H1 (cell line): ENCODE data around the gene ARL2. TPM values are rescaled to one million over a fixed set of nuclear protein-coding genes. Genes with fewer than 3 reads are reported as not detected.

Experiments used
- CTCF ChIA-PET: fragments of 300-600 bp; sonication (Branson Sonifier 250); formaldehyde crosslinking; loops from one replicate; lab custom pipeline; 2021; ENCODE audit not compliant: partially characterized antibody; lab: Charles Lee
- POLR2A ChIA-PET: fragments of 300-600 bp; sonication (Branson Sonifier 250); formaldehyde crosslinking; loops from one replicate; lab custom pipeline; 2021; ENCODE audit warnings: inconsistent platforms; ENCODE audit not compliant: partially characterized antibody; lab: Charles Lee
- DNase-seq, 2 experiments: peaks; one replicate each; pipeline versions ENCODE4 v3.0.0 to v3.0.0-alpha.2; 2010 to 2022; ENCODE audit warnings: low spot score in 2 of 2, low read depth in 1 of 2, mixed read lengths in 1 of 2
- FAIRE-seq: peaks from 2 replicates; lab custom pipeline; 2011; peaks lifted over from hg19 to GRCh38; lab: Jason Lieb, UNC
- H2AFZ ChIP-seq: 2 replicates; pipeline ENCODE4 v1.8.1; 2012; ENCODE audit warnings: low read length, inconsistent platforms
- H2AK5ac ChIP-seq: 2 replicates; pipeline ENCODE4 v1.6.1; 2013; ENCODE audit warnings: low read depth, low read length
- H2BK120ac ChIP-seq: replicated peaks from 2 replicates; pipeline ENCODE3; 2013; ENCODE audit warnings: low read depth, low read length, inconsistent platforms
- H2BK12ac ChIP-seq: 2 replicates; pipeline ENCODE4 v1.6.1; 2013; ENCODE audit warnings: low read depth, low read length
- H2BK15ac ChIP-seq: 2 replicates; pipeline ENCODE4 v1.6.1; 2013; ENCODE audit warnings: low read length
- H2BK20ac ChIP-seq: 2 replicates; pipeline ENCODE4 v1.6.1; 2013; ENCODE audit warnings: low read length
- H2BK5ac ChIP-seq: 2 replicates; pipeline ENCODE4 v1.6.1; 2013; ENCODE audit warnings: low read depth, low read length
- H3K14ac ChIP-seq: 2 replicates; pipeline ENCODE4 v1.6.1; 2013; ENCODE audit warnings: inconsistent platforms; ENCODE audit not compliant: insufficient read length
- H3K18ac ChIP-seq: 2 replicates; pipeline ENCODE4 v1.6.1; 2013; ENCODE audit warnings: low read length; ENCODE audit errors: extremely low read depth
- H3K23ac ChIP-seq: 2 replicates; pipeline ENCODE4 v1.6.1; 2013; ENCODE audit warnings: inconsistent platforms; ENCODE audit not compliant: insufficient read length
- H3K23me2 ChIP-seq: 2 replicates; pipeline ENCODE4 v1.6.1; 2013; ENCODE audit warnings: low read depth, low read length
- H3K27ac ChIP-seq: 2 replicates; pipeline ENCODE4 v1.6.1; 2011; ENCODE audit warnings: low read depth, low read length, inconsistent platforms
- H3K27me3 ChIP-seq, 4 experiments: replicated peaks in 1 of 4; 1 replicate in 1 of 4; 2 replicates in 3 of 4; pipeline versions ENCODE4 v1.6.1 to v1.8.1; 2011 to 2013; ENCODE audit warnings: low read length in 3 of 4, mild to moderate bottlenecking in 3 of 4, inconsistent platforms in 2 of 4, mixed read lengths in 2 of 4, moderate library complexity in 1 of 4; ENCODE audit not compliant: control insufficient read depth in 3 of 4, insufficient read depth in 3 of 4; ENCODE audit errors: extremely low read depth in 1 of 4
- H3K36me3 ChIP-seq, 4 experiments: 2 replicates each; pipeline versions ENCODE4 v1.6.1 to v1.8.1; 2011 to 2013; ENCODE audit warnings: mild to moderate bottlenecking in 4 of 4, low read length in 3 of 4, moderate library complexity in 2 of 4, control low read depth in 1 of 4, inconsistent platforms in 1 of 4; ENCODE audit not compliant: insufficient read depth in 4 of 4, control insufficient read depth in 2 of 4
- H3K4ac ChIP-seq: replicated peaks from 2 replicates; pipeline ENCODE3; 2013; ENCODE audit warnings: low read length, low read depth, mixed read lengths, inconsistent platforms; ENCODE audit not compliant: insufficient read length
- H3K4me1 ChIP-seq, 4 experiments: replicated peaks in 1 of 4; 1 replicate in 1 of 4; 2 replicates in 3 of 4; pipeline versions ENCODE4 v1.6.1 to v1.8.1; 2011 to 2013; ENCODE audit warnings: low read length in 3 of 4, inconsistent platforms in 2 of 4, mixed read lengths in 1 of 4; ENCODE audit not compliant: insufficient read depth in 4 of 4, control insufficient read depth in 3 of 4
- H3K4me2 ChIP-seq, 2 experiments: 2 replicates each; pipeline versions ENCODE4 v1.6.1 to v1.8.1; 2011 to 2013; ENCODE audit warnings: low read depth in 2 of 2, low read length in 2 of 2, control low read depth in 1 of 2, inconsistent platforms in 1 of 2, mild to moderate bottlenecking in 1 of 2; ENCODE audit not compliant: insufficient read depth in 1 of 2
- H3K4me3 ChIP-seq, 4 experiments: fragments of 200-600, 300-600 bp in 1 of 4; sonication (generic), shearing (Covaris generic), sonication (Bioruptor Twin) in 1 of 4; 2 replicates each; pipeline versions ENCODE4 v1.5.1 to v1.8.1; 2011 to 2016; ENCODE audit warnings: low read length in 4 of 4, low read depth in 3 of 4, control low read depth in 2 of 4, inconsistent platforms in 2 of 4, mild to moderate bottlenecking in 2 of 4, mixed read lengths in 1 of 4, moderate library complexity in 1 of 4; ENCODE audit not compliant: insufficient read depth in 2 of 4; ENCODE audit errors: extremely low read depth in 1 of 4
- H3K56ac ChIP-seq: replicated peaks from 2 replicates; pipeline ENCODE3; 2013; ENCODE audit warnings: low read depth, mild to moderate bottlenecking, mixed read lengths, low read length, inconsistent platforms; ENCODE audit not compliant: insufficient read length
- H3K79me1 ChIP-seq: 2 replicates; pipeline ENCODE4 v1.6.1; 2013; ENCODE audit warnings: low read depth, low read length, control low read depth
- H3K79me2 ChIP-seq, 2 experiments: 2 replicates each; pipeline versions ENCODE4 v1.6.1 to v1.8.1; 2012 to 2013; ENCODE audit warnings: low read length in 2 of 2, mild to moderate bottlenecking in 2 of 2, inconsistent platforms in 1 of 2; ENCODE audit not compliant: insufficient read depth in 2 of 2, control insufficient read depth in 1 of 2
- H3K9ac ChIP-seq, 4 experiments: replicated peaks in 1 of 4; 1 replicate in 1 of 4; 2 replicates in 3 of 4; pipeline versions ENCODE4 v1.6.1 to v1.8.1; 2011 to 2013; ENCODE audit warnings: low read depth in 3 of 4, low read length in 3 of 4, control low read depth in 2 of 4, mild to moderate bottlenecking in 2 of 4, moderate library complexity in 2 of 4, inconsistent platforms in 1 of 4; ENCODE audit errors: extremely low read depth in 1 of 4
- H3K9me3 ChIP-seq, 2 experiments: 2 replicates each; pipeline versions ENCODE4 v1.6.1 to v1.8.1; 2012 to 2013; ENCODE audit warnings: mild to moderate bottlenecking in 2 of 2, moderate library complexity in 2 of 2, control low read depth in 1 of 2, inconsistent platforms in 1 of 2, low read depth in 1 of 2, low read length in 1 of 2, mixed read lengths in 1 of 2; ENCODE audit not compliant: insufficient read depth in 2 of 2
- H4K20me1 ChIP-seq, 2 experiments: replicated peaks in 1 of 2; 2 replicates each; pipeline versions ENCODE3 to v1.8.1; 2011 to 2013; ENCODE audit warnings: inconsistent platforms in 2 of 2, low read length in 2 of 2, mild to moderate bottlenecking in 1 of 2; ENCODE audit not compliant: insufficient read depth in 2 of 2, control insufficient read depth in 1 of 2
- H4K5ac ChIP-seq: 2 replicates; pipeline ENCODE4 v1.6.1; 2013; ENCODE audit warnings: low read length, low read depth, mixed read lengths, inconsistent platforms; ENCODE audit not compliant: insufficient read length
- H4K8ac ChIP-seq: 2 replicates; pipeline ENCODE4 v1.8.0; 2013; ENCODE audit warnings: mild to moderate bottlenecking, moderate library complexity, low read length, inconsistent platforms; ENCODE audit not compliant: insufficient read depth; ENCODE audit errors: extremely low read depth
- H4K91ac ChIP-seq: replicated peaks from 2 replicates; pipeline ENCODE3; 2013; ENCODE audit warnings: low read length, mixed read lengths, inconsistent platforms; ENCODE audit not compliant: insufficient read length
- CBX5 ChIP-seq: fragments of 300-800, 300-1000 bp; sonication (generic); IDR thresholded peaks from 2 replicates; pipeline ENCODE4 v1.7.1; 2016; ENCODE audit warnings: antibody characterized with exemption, low read length, low read depth
- CBX8 ChIP-seq: fragments of 300-800, 300-1000 bp; sonication (generic); IDR thresholded peaks from 2 replicates; pipeline ENCODE4 v1.7.1; 2016; ENCODE audit warnings: low read depth, low read length, borderline replicate concordance
- CHD2 ChIP-seq: IDR thresholded peaks from 2 replicates; pipeline ENCODE4 v1.6.1; 2012; ENCODE audit warnings: low read length, improper control_type of control experiment
- GTF2F1 ChIP-seq: IDR thresholded peaks from 2 replicates; pipeline ENCODE4 v1.6.1; 2012; ENCODE audit warnings: low read depth, low read length, improper control_type of control experiment, borderline replicate concordance
- HDAC6 ChIP-seq: IDR thresholded peaks from one replicate; pipeline ENCODE4 v1.7.1; 2012; ENCODE audit warnings: low read depth, mild to moderate bottlenecking, inconsistent platforms, low read length, moderate library complexity
- MAFK ChIP-seq: IDR thresholded peaks from 2 replicates; pipeline ENCODE4 v1.6.1; 2012; ENCODE audit warnings: low read depth, mild to moderate bottlenecking, improper control_type of control experiment, low read length
- POLR2A ChIP-seq, 2 experiments: IDR thresholded peaks; 1 replicate in 1 of 2; 2 replicates in 1 of 2; pipeline ENCODE4 v1.6.1; 2011; ENCODE audit warnings: low read depth in 2 of 2, low read length in 2 of 2, mild to moderate bottlenecking in 2 of 2; ENCODE audit errors: control extremely low read depth in 1 of 2
- POLR2AphosphoS5 ChIP-seq: IDR thresholded peaks from 2 replicates; pipeline ENCODE4 v1.6.1; 2011; ENCODE audit warnings: low read depth, low read length
- RFX5 ChIP-seq: IDR thresholded peaks from 2 replicates; pipeline ENCODE4 v1.6.1; 2011; ENCODE audit warnings: low read depth, low read length, improper control_type of control experiment, borderline replicate concordance
- SIN3A ChIP-seq, 2 experiments: IDR thresholded peaks in 1 of 2; conservative IDR thresholded peaks in 1 of 2; 2 replicates each; pipeline ENCODE4 v1.6.1; 2011 to 2012; ENCODE audit warnings: low read length in 2 of 2, improper control_type of control experiment in 1 of 2, low read depth in 1 of 2, mild to moderate bottlenecking in 1 of 2
- SP4 ChIP-seq: IDR thresholded peaks from 2 replicates; pipeline ENCODE4 v1.6.1; 2012; ENCODE audit warnings: low read length, inconsistent platforms
- ZNF274 ChIP-seq: IDR thresholded peaks from 2 replicates; pipeline ENCODE4 v1.7.0; 2012; ENCODE audit warnings: low read length, borderline replicate concordance; ENCODE audit errors: extremely low read depth
- WGBS, 2 experiments: shearing (Covaris generic) in 1 of 2; methylation state at CpG; one replicate each; pipeline versions ENCODE4 v1.1.6 to v1.1.7; 2013 to 2015; ENCODE audit warnings: low lambda C conversion rate in 2 of 2, mixed read lengths in 2 of 2, inconsistent platforms in 1 of 2, low coverage in 1 of 2, missing lambda C conversion rate in 1 of 2; ENCODE audit not compliant: insufficient replicate concordance in 2 of 2, insufficient coverage in 1 of 2, insufficient read length in 1 of 2; ENCODE audit errors: extremely low coverage in 1 of 2, missing lambda C conversion rate in 1 of 2; 5-methylcytosine and 5-hydroxymethylcytosine counted together
- polyA plus RNA-seq, 7 experiments: library from polyadenylated mRNA; depleted of rRNA in 3 of 7; stranded (reverse) in 5 of 7; unstranded in 2 of 7; fragments of >200 nt in 5 of 7; fragments of 200-250 nt in 2 of 7; gene quantifications; 1 replicate in 5 of 7; 2 replicates in 1 of 7; 4 replicates in 1 of 7; pipeline versions ENCODE4 v1.2.1 to v1.2.3, GENCODE V29; 2011 to 2013; ENCODE audit warnings: missing spikeins in 2 of 7, mixed read lengths in 2 of 7
- total RNA-seq: library from RNA; stranded (reverse); fragmentation: NEBNext Ultra II Directional; extraction: Animal tissue kit (Norgen Biotek cat#: 25700); gene quantifications from 2 replicates; pipeline ENCODE4 v1.2.1, GENCODE V29; 2021
- TF ChIP-seq, protein P1 (sequence below): IDR thresholded peaks from 2 replicates; pipeline ENCODE4 v1.6.1; 2011; ENCODE audit warnings: low read length, improper control_type of control experiment

ARL2 gene
- total and polyA plus RNA-seq, 2 of the 8 experiments (the other 6 are each of a cell fraction or from before 2014, with no cell fraction given) = 186 to 535 TPM

DNA sequence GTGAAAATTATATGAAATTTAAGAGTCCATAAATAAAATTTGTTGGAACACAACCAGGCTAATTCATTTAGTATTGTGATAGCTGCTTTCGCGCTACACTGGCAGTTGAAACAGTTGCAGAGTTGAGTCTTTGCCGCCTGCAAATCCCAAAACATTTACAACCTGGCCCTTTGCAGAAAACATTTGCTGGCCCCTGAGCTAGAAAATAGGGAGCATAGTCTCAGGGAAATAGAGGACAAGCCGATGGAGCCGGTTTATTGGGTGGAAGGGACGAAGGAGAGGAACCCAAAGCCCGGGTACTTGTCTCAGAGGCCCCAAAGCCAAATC, 26.5 kb downstream of the ARL2 start:
- peaks cover 2% of the 10 kb centered on the region for H3K79me1 ChIP-seq
- H3K27me3 ChIP-seq = no peaks in the 10 kb centered on the region
- no peak overlapping the region for H3K4ac ChIP-seq
- ChIA-PET POLR2A (interaction anchor here (1.0 to 3.5 kb wide), 18 partner anchors 8 to 230 kb away, joined by 3 to 10 read pairs (median 4); partner anchors contain the start of genes ARL2, CDCA5, MEN1 and SNX15), CTCF (interaction anchor here (1.0 to 4.2 kb wide), 7 partner anchors 9 to 44 kb away, joined by 3 to 12 read pairs (median 3); partner anchors contain the start of genes ARL2 and CDCA5)
- H3K4me2 ChIP-seq = peak overlapping the region; percentile 63 to 90
- H4K91ac ChIP-seq = no peak overlapping the region
- H2BK20ac ChIP-seq = no peak overlapping the region
- no peak overlapping the region for H3K23ac ChIP-seq
- no peak overlapping the region for H2BK12ac ChIP-seq
- no peak overlapping the region for H2BK120ac ChIP-seq
- H3K27ac ChIP-seq = peak overlapping the region; percentile 85; the same call in 1 of the 2 replicates
- no peak overlapping the region for H4K8ac ChIP-seq
- H4K5ac ChIP-seq = no peak overlapping the region
- 27% methylated on average over 7 of the region's 7 CpGs; no CpG with 5 or more reads in 1 of the 2 experiments for WGBS, 2 experiments
- no peak for TF ChIP-seq MAFK
- TF ChIP-seq CHD2 = no peak
- no peak for TF ChIP-seq CBX8
- TF ChIP-seq POLR2AphosphoS5 = no peak
- TF ChIP-seq, protein P1, sequence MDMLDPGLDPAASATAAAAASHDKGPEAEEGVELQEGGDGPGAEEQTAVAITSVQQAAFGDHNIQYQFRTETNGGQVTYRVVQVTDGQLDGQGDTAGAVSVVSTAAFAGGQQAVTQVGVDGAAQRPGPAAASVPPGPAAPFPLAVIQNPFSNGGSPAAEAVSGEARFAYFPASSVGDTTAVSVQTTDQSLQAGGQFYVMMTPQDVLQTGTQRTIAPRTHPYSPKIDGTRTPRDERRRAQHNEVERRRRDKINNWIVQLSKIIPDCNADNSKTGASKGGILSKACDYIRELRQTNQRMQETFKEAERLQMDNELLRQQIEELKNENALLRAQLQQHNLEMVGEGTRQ = no peak
- TF ChIP-seq POLR2A (IDR thresholded peaks at IDR 0.05; ENCODE audit: control extremely low read depth in 1 of 2, low read depth in 2 of 2, low read length in 2 of 2) = no peak
- no peak for TF ChIP-seq GTF2F1
- TF ChIP-seq SIN3A (conservative IDR thresholded peaks at IDR 0.05 in 1 of 2, IDR thresholded peaks at IDR 0.05 in 1 of 2; ENCODE audit: low read depth in 1 of 2, low read length in 2 of 2) = no peak; a peak in 1 of 4 replicates
- TF ChIP-seq RFX5 = no peak
- no peak for TF ChIP-seq SP4
- TF ChIP-seq HDAC6 = no peak
- no peak for TF ChIP-seq ZNF274
- no peak for TF ChIP-seq CBX5
- DNase-seq = no peak
- H3K79me2 ChIP-seq = peaks cover 0 to 16% of the 10 kb centered on the region in 2 experiments; a peak in 2 of 4 replicates
- H3K9me3 ChIP-seq = no peaks in the 10 kb centered on the region
- no peak overlapping the region; the same call in 1 of the 2 replicates for H2BK5ac ChIP-seq
- H3K14ac ChIP-seq = no peak overlapping the region
- H3K36me3 ChIP-seq = peaks cover under 1 to 12% (median 6%) of the 10 kb centered on the region in 4 experiments; a peak in 5 of 8 replicates
- no peak overlapping the region for H3K56ac ChIP-seq
- peaks cover 6 to 13% of the 10 kb centered on the region in 2 experiments for H4K20me1 ChIP-seq
- H3K9ac ChIP-seq = peak overlapping the region in 2 of 4 experiments; percentile 40 to 49; a peak in 3 of 7 replicates
- no peaks in the 10 kb centered on the region; the same call in 1 of the 2 replicates for H3K23me2 ChIP-seq
- H3K18ac ChIP-seq = no peak overlapping the region
- FAIRE-seq = no peak
- H2BK15ac ChIP-seq = no peak overlapping the region
- no peak overlapping the region for H2AK5ac ChIP-seq
- 0 out of 2 replicates have a peak overlapping the region, but pooled peaks have one; percentile 71 for H2AFZ ChIP-seq
- no peaks in the 10 kb centered on the region; a peak in 2 of 7 replicates for H3K4me1 ChIP-seq
- peak overlapping the region; percentile 48 to 93 (median 80) for H3K4me3 ChIP-seq
